GM12874 (cell line): ENCODE measurements around the gene KRTAP13-4.
A peak's percentile ranks its signal among the peaks of the same experiment; 100 is the strongest.

Experiments
- CTCF ChIP-seq: IDR thresholded peaks from 2 replicates; pipeline ENCODE4 v1.5.1; 2011; ENCODE audit warnings: low read depth, mild to moderate bottlenecking, control low read depth, low read length, moderate library complexity; ENCODE audit not compliant: insufficient read depth

The KRTAP13-4 gene

GRCh38 chr21:30430170-30430655, at the start of gene KRTAP13-4:
TSS of gene KRTAP13-4 (plus strand) at chr21:30430220. CDS start at chr21:30430276, 56 bp downstream.
- TF ChIP-seq CTCF: no peak

- TF ChIP-seq CTCF: no peak
Observed at GRCh38 chr21:30382201-30382600, 47.8 kb upstream of the KRTAP13-4 start.

- TF ChIP-seq CTCF: no peak
Observed at GRCh38 chr21:30391492-30392025, 38.5 kb upstream of the KRTAP13-4 start.

GRCh38 chr21:30395731-30396130, 34.3 kb upstream of the KRTAP13-4 start, which contains the start of gene KRTAP13-1:
TSS of gene KRTAP13-1 (plus strand) at chr21:30396031. CDS start at chr21:30396087, 56 bp downstream.
- no peak for TF ChIP-seq CTCF

GRCh38 chr21:30408782-30409494, 21.1 kb upstream of the KRTAP13-4 start:
- TF ChIP-seq CTCF: peak; percentile 31; the same call in 1 of the 2 replicates

GRCh38 chr21:30415993-30416392, 14.0 kb upstream of the KRTAP13-4 start:
- no peak for TF ChIP-seq CTCF

- no peak for TF ChIP-seq CTCF
Observed at GRCh38 chr21:30425826-30426225, 4.2 kb upstream of the KRTAP13-4 start, which contains the start of gene KRTAP13-3. TSS of gene KRTAP13-3 (minus strand) at chr21:30425926. CDS start at chr21:30425912, 14 bp downstream.
